HEK293 (cell line): ENCODE measurements around the gene PRPF19.

ENCODE experiments used
- CTCF ChIA-PET: fragments of 350-600 bp; formaldehyde crosslinking; extraction: SDS; loops from one replicate; lab custom pipeline; 2021; ENCODE audit warnings: antibody characterized with exemption; lab: Yijun Ruan, JAX
- POLR2A ChIA-PET: fragments of 300-600 bp; formaldehyde crosslinking; extraction: SDS; loops from one replicate; lab custom pipeline; 2020; ENCODE audit warnings: antibody characterized with exemption, inconsistent platforms; lab: Yijun Ruan, JAX
- H3K27ac ChIP-seq: fragments of 200-500 bp; sonication (Bioruptor generic); 2 replicates; pipeline ENCODE4 v1.5.1; 2014; ENCODE audit warnings: low read depth, low read length, control low read depth, inconsistent platforms; ENCODE audit errors: extremely low read depth
- H3K36me3 ChIP-seq, 2 experiments: fragments of 200-500 bp in 1 of 2; sonication (Bioruptor generic) in 1 of 2; 1 replicate in 1 of 2; 2 replicates in 1 of 2; pipeline ENCODE4 v1.5.1; 2014 to 2017; ENCODE audit warnings: inconsistent platforms in 2 of 2, low read length in 2 of 2; ENCODE audit not compliant: control insufficient read depth in 2 of 2, insufficient read depth in 1 of 2
- H3K4me1 ChIP-seq: fragments of 200-500 bp; sonication (Bioruptor generic); 2 replicates; pipeline ENCODE4 v1.5.1; 2014; ENCODE audit warnings: mild to moderate bottlenecking, low read length, inconsistent platforms; ENCODE audit not compliant: control insufficient read depth, insufficient read depth
- H3K4me3 ChIP-seq: 2 replicates; pipeline ENCODE4 v1.5.1; 2011; ENCODE audit warnings: low read depth, mild to moderate bottlenecking, control low read depth, low read length, moderate library complexity
- H3K9me3 ChIP-seq: fragments of 200-500 bp; sonication (Bioruptor generic); 2 replicates; pipeline ENCODE4 v1.5.1; 2014; ENCODE audit warnings: low read depth, low read length, inconsistent platforms; ENCODE audit not compliant: control insufficient read depth, insufficient read depth
- OSR2 ChIP-seq: fragments of 450-650 bp; formaldehyde crosslinking; IDR thresholded peaks from 2 replicates; pipeline ENCODE4 v1.5.1; 2016; ENCODE audit warnings: missing biosample characterization, missing genetic modification characterization
- OVOL3 ChIP-seq: fragments of 450-650 bp; formaldehyde crosslinking; IDR thresholded peaks from 2 replicates; pipeline ENCODE4 v1.5.1; 2016; ENCODE audit warnings: missing biosample characterization, missing genetic modification characterization
- ZBTB1 ChIP-seq: fragments of 450-650 bp; formaldehyde crosslinking; IDR thresholded peaks from 2 replicates; pipeline ENCODE4 v1.5.1; 2016; ENCODE audit warnings: missing biosample characterization, missing genetic modification characterization
- ZBTB7A ChIP-seq: fragments of 450-650 bp; formaldehyde crosslinking; IDR thresholded peaks from 2 replicates; pipeline ENCODE4 v1.5.1; 2016; ENCODE audit warnings: low read depth, missing biosample characterization, missing genetic modification characterization
- ZFHX2 ChIP-seq: fragments of 450-650 bp; formaldehyde crosslinking; conservative IDR thresholded peaks from 2 replicates; pipeline ENCODE4 v1.5.1; 2016; ENCODE audit warnings: missing biosample characterization, missing genetic modification characterization
- ZFP3 ChIP-seq: fragments of 450-650 bp; formaldehyde crosslinking; IDR thresholded peaks from 2 replicates; pipeline ENCODE4 v1.5.1; 2016; ENCODE audit warnings: low read depth, missing biosample characterization, missing genetic modification characterization
- ZFP69B ChIP-seq: fragments of 450-650 bp; formaldehyde crosslinking; IDR thresholded peaks from 2 replicates; pipeline ENCODE4 v1.5.1; 2016; ENCODE audit warnings: missing biosample characterization, missing genetic modification characterization
- ZNF133 ChIP-seq: fragments of 450-650 bp; formaldehyde crosslinking; IDR thresholded peaks from 2 replicates; pipeline ENCODE4 v1.5.1; 2016; ENCODE audit warnings: missing biosample characterization, missing genetic modification characterization
- ZNF239 ChIP-seq: fragments of 450-650 bp; formaldehyde crosslinking; IDR thresholded peaks from 2 replicates; pipeline ENCODE4 v1.5.1; 2016; ENCODE audit warnings: missing biosample characterization, missing genetic modification characterization
- ZNF335 ChIP-seq: fragments of 450-650 bp; formaldehyde crosslinking; conservative IDR thresholded peaks from 2 replicates; pipeline ENCODE4 v1.5.1; 2016; ENCODE audit warnings: missing biosample characterization, missing genetic modification characterization
- ZNF350 ChIP-seq: fragments of 450-650 bp; formaldehyde crosslinking; IDR thresholded peaks from 2 replicates; pipeline ENCODE4 v1.5.0; 2017; ENCODE audit warnings: missing biosample characterization, mild to moderate bottlenecking, missing genetic modification characterization
- ZNF558 ChIP-seq: fragments of 450-650 bp; formaldehyde crosslinking; IDR thresholded peaks from 2 replicates; pipeline ENCODE4 v1.5.1; 2016; ENCODE audit warnings: missing biosample characterization, missing genetic modification characterization
- ZNF664 ChIP-seq: fragments of 450-650 bp; formaldehyde crosslinking; IDR thresholded peaks from 2 replicates; pipeline ENCODE4 v1.5.1; 2016; ENCODE audit warnings: missing biosample characterization, missing genetic modification characterization
- ZNF768 ChIP-seq: fragments of 450-650 bp; formaldehyde crosslinking; IDR thresholded peaks from 2 replicates; pipeline ENCODE4 v1.5.1; 2018; ENCODE audit warnings: missing biosample characterization, mild to moderate bottlenecking, missing genetic modification characterization
- ZNF837 ChIP-seq: fragments of 450-650 bp; formaldehyde crosslinking; IDR thresholded peaks from 2 replicates; pipeline ENCODE4 v1.5.1; 2016; ENCODE audit warnings: missing biosample characterization, missing genetic modification characterization
- ZSCAN23 ChIP-seq: fragments of 450-650 bp; formaldehyde crosslinking; IDR thresholded peaks from 2 replicates; pipeline ENCODE4 v1.5.1; 2016; ENCODE audit warnings: missing biosample characterization, missing genetic modification characterization
- ZXDB ChIP-seq: fragments of 450-650 bp; formaldehyde crosslinking; IDR thresholded peaks from 2 replicates; pipeline ENCODE4 v1.5.1; 2016; ENCODE audit warnings: missing biosample characterization, missing genetic modification characterization
- TF ChIP-seq, protein P1 (sequence below): fragments of 450-650 bp; formaldehyde crosslinking; IDR thresholded peaks from 2 replicates; pipeline ENCODE4 v1.5.1; 2016; ENCODE audit warnings: missing biosample characterization, missing genetic modification characterization
- TF ChIP-seq, protein P2 (sequence below): fragments of 450-650 bp; IDR thresholded peaks from 2 replicates; pipeline ENCODE4 v1.5.1; 2018; ENCODE audit warnings: missing biosample characterization, mild to moderate bottlenecking, missing genetic modification characterization
- TF ChIP-seq, protein P3 (sequence below): fragments of 450-650 bp; formaldehyde crosslinking; IDR thresholded peaks from 2 replicates; pipeline ENCODE4 v1.5.1; 2016; ENCODE audit warnings: missing biosample characterization, missing genetic modification characterization
- TF ChIP-seq, protein P4 (sequence below): fragments of 450-650 bp; formaldehyde crosslinking; IDR thresholded peaks from 2 replicates; pipeline ENCODE4 v1.5.1; 2017; ENCODE audit warnings: missing biosample characterization, missing genetic modification characterization
- TF ChIP-seq, protein P5 (sequence below): fragments of 450-650 bp; formaldehyde crosslinking; conservative IDR thresholded peaks from 2 replicates; pipeline ENCODE4 v1.5.1; 2016; ENCODE audit warnings: low read depth, missing biosample characterization, missing genetic modification characterization
- TF ChIP-seq, protein P6 (sequence below): sonication (generic); formaldehyde crosslinking; IDR thresholded peaks from 2 replicates; pipeline ENCODE4 v1.8.1; 2022; ENCODE audit warnings: mild to moderate bottlenecking, moderate library complexity, missing genetic modification reagents

PRPF19 gene

DNA sequence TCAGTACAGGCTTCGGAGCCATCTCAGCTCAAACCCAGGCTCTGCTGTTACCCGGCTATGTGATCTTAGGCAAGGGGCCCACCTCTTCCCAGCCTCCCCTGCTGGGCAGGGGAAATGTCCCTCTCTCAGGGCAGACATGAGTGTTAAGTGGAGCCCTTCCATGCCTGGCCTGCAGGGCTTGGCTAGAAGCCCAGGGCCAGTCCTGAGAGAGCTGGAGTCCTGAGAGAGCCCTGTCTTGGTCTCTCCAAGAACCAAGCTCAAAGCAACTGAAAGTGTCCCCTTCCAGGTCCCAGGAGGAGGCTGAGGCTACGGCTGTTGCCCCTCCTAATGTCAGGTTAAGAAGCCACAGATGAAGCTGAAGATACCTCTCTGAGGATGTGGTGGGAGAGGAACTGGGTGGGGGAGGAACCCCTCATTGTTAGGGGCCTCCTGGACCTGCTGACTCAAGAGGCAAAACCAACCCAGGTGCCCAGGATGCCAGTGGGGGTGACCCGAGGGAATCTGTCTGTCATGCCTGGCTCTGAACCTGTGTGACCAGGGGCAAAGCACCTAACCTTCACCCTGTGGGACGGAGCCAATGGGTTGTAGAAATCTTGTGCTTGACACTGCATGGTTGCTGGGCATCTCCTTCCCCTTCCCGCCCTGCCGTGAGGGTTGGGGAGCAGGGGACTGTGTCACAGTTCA, 34.9 kb downstream of the PRPF19 start:
- H3K27ac ChIP-seq = no peak overlapping the region
- TF ChIP-seq, protein P1, sequence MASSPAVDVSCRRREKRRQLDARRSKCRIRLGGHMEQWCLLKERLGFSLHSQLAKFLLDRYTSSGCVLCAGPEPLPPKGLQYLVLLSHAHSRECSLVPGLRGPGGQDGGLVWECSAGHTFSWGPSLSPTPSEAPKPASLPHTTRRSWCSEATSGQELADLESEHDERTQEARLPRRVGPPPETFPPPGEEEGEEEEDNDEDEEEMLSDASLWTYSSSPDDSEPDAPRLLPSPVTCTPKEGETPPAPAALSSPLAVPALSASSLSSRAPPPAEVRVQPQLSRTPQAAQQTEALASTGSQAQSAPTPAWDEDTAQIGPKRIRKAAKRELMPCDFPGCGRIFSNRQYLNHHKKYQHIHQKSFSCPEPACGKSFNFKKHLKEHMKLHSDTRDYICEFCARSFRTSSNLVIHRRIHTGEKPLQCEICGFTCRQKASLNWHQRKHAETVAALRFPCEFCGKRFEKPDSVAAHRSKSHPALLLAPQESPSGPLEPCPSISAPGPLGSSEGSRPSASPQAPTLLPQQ = 0 out of 2 replicates have a peak, but pooled peaks have one; percentile 32
- TF ChIP-seq ZNF664 (tag by site-specific recombination) (no peak), ZBTB7A (tag by site-specific recombination) (no peak), ZFP69B (tag by site-specific recombination) (peak; percentile 44; the same call in 1 of the 2 replicates), ZNF239 (tag by site-specific recombination) (no peak), ZNF837 (tag by site-specific recombination) (no peak), ZSCAN23 (no peak), ZBTB1 (tag by site-specific recombination) (no peak), ZFP3 (tag by site-specific recombination) (no peak)
- ChIA-PET POLR2A (interaction anchor here (1.7 kb wide), 1 partner anchor 16 kb away, joined by 4 read pairs; the partner anchor contains the start of gene PTGDR2), CTCF (interaction anchor here (0.9 kb wide), 1 partner anchor 258 kb away, joined by 3 read pairs; no protein-coding TSS in a partner anchor)
- no peaks in the 10 kb centered on the region for H3K4me1 ChIP-seq
- H3K4me3 ChIP-seq = no peak overlapping the region
- no peaks in the 10 kb centered on the region for H3K9me3 ChIP-seq
- peaks cover 0 to 3% of the 10 kb centered on the region in 2 experiments; a peak in 1 of 3 replicates for H3K36me3 ChIP-seq

DNA sequence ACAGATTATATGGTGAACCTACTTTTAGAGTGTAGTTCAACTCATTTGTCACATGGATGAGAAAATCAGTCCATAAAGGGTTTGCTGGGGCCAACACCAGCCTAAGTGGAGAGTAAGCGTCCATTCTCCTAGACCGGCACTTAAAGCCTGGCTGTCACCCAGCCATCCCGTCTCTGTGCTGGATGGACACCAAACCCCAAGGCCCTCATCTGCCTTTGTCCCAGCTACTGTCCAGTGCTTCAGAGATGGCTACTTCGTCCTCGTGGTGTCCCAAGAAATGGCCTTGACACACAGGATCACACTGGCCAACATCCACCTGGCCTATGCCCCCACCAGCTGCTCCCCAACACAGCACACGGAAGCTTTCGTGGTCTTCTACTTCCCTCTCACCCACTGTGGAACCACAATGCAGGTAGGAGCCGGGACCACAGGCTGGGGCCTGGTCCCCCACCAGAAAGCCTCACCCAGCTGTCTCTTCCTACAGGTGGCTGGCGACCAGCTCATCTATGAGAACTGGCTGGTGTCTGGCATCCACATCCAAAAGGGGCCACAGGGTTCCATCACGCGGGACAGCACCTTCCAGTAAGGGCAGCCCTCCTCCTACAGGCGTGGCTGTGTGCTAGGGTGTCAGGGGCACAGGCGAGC, 35.5 kb downstream of the PRPF19 start:
- no peaks in the 10 kb centered on the region for H3K9me3 ChIP-seq
- no peaks in the 10 kb centered on the region for H3K4me1 ChIP-seq
- H3K27ac ChIP-seq = no peak overlapping the region
- no peak overlapping the region for H3K4me3 ChIP-seq
- POLR2A ChIA-PET = interaction anchor here (1.7 kb wide), 1 partner anchor 15 kb away, joined by 4 read pairs; the partner anchor contains the start of gene PTGDR2
- peaks cover 0 to 1% of the 10 kb centered on the region in 2 experiments; a peak in 1 of 3 replicates for H3K36me3 ChIP-seq
- CTCF ChIA-PET = interaction anchor here (0.6 kb wide), 1 partner anchor 10 kb away, joined by 4 read pairs; no protein-coding TSS in a partner anchor
- TF ChIP-seq ZNF350 (tag by site-specific recombination) (no peak), ZNF558 (tag by site-specific recombination) (no peak), ZXDB (tag by site-specific recombination) (no peak), ZNF768 (tag by site-specific recombination) (no peak), ZNF335 (tag by site-specific recombination) (no peak), OVOL3 (tag by site-specific recombination) (no peak), OSR2 (tag by site-specific recombination) (no peak), ZFHX2 (tag by site-specific recombination) (no peak), ZNF133 (tag by site-specific recombination) (no peak)
- TF ChIP-seq, protein P2, sequence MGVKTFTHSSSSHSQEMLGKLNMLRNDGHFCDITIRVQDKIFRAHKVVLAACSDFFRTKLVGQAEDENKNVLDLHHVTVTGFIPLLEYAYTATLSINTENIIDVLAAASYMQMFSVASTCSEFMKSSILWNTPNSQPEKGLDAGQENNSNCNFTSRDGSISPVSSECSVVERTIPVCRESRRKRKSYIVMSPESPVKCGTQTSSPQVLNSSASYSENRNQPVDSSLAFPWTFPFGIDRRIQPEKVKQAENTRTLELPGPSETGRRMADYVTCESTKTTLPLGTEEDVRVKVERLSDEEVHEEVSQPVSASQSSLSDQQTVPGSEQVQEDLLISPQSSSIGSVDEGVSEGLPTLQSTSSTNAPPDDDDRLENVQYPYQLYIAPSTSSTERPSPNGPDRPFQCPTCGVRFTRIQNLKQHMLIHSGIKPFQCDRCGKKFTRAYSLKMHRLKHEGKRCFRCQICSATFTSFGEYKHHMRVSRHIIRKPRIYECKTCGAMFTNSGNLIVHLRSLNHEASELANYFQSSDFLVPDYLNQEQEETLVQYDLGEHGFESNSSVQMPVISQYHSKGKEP = no peak
- TF ChIP-seq, protein P3, sequence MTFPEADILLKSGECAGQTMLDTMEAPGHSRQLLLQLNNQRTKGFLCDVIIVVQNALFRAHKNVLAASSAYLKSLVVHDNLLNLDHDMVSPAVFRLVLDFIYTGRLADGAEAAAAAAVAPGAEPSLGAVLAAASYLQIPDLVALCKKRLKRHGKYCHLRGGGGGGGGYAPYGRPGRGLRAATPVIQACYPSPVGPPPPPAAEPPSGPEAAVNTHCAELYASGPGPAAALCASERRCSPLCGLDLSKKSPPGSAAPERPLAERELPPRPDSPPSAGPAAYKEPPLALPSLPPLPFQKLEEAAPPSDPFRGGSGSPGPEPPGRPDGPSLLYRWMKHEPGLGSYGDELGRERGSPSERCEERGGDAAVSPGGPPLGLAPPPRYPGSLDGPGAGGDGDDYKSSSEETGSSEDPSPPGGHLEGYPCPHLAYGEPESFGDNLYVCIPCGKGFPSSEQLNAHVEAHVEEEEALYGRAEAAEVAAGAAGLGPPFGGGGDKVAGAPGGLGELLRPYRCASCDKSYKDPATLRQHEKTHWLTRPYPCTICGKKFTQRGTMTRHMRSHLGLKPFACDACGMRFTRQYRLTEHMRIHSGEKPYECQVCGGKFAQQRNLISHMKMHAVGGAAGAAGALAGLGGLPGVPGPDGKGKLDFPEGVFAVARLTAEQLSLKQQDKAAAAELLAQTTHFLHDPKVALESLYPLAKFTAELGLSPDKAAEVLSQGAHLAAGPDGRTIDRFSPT = no peak
- TF ChIP-seq, protein P4, sequence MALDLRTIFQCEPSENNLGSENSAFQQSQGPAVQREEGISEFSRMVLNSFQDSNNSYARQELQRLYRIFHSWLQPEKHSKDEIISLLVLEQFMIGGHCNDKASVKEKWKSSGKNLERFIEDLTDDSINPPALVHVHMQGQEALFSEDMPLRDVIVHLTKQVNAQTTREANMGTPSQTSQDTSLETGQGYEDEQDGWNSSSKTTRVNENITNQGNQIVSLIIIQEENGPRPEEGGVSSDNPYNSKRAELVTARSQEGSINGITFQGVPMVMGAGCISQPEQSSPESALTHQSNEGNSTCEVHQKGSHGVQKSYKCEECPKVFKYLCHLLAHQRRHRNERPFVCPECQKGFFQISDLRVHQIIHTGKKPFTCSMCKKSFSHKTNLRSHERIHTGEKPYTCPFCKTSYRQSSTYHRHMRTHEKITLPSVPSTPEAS (tag by site-specific recombination) = no peak
- TF ChIP-seq, protein P5, sequence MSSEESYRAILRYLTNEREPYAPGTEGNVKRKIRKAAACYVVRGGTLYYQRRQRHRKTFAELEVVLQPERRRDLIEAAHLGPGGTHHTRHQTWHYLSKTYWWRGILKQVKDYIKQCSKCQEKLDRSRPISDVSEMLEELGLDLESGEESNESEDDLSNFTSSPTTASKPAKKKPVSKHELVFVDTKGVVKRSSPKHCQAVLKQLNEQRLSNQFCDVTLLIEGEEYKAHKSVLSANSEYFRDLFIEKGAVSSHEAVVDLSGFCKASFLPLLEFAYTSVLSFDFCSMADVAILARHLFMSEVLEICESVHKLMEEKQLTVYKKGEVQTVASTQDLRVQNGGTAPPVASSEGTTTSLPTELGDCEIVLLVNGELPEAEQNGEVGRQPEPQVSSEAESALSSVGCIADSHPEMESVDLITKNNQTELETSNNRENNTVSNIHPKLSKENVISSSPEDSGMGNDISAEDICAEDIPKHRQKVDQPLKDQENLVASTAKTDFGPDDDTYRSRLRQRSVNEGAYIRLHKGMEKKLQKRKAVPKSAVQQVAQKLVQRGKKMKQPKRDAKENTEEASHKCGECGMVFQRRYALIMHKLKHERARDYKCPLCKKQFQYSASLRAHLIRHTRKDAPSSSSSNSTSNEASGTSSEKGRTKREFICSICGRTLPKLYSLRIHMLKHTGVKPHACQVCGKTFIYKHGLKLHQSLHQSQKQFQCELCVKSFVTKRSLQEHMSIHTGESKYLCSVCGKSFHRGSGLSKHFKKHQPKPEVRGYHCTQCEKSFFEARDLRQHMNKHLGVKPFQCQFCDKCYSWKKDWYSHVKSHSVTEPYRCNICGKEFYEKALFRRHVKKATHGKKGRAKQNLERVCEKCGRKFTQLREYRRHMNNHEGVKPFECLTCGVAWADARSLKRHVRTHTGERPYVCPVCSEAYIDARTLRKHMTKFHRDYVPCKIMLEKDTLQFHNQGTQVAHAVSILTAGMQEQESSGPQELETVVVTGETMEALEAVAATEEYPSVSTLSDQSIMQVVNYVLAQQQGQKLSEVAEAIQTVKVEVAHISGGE (tag by site-specific recombination) = no peak
- TF ChIP-seq, protein P6, sequence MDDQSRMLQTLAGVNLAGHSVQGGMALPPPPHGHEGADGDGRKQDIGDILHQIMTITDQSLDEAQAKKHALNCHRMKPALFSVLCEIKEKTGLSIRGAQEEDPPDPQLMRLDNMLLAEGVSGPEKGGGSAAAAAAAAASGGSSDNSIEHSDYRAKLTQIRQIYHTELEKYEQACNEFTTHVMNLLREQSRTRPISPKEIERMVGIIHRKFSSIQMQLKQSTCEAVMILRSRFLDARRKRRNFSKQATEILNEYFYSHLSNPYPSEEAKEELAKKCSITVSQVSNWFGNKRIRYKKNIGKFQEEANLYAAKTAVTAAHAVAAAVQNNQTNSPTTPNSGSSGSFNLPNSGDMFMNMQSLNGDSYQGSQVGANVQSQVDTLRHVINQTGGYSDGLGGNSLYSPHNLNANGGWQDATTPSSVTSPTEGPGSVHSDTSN (CRISPR knock-in tag) = no peak
